GM06990 (cell line): ENCODE measurements around the gene PGGHG.

Experiments used
- DNase-seq: peaks from one replicate; pipeline ENCODE4 v3.0.0-alpha.2; 2011; ENCODE audit not compliant: insufficient read length; ENCODE audit errors: extremely low read depth
- H3K27me3 ChIP-seq: replicated peaks from 2 replicates; pipeline ENCODE4 v1.6.0; 2011; ENCODE audit warnings: low read length; ENCODE audit not compliant: control insufficient read depth, insufficient read depth
- H3K36me3 ChIP-seq: 2 replicates; pipeline ENCODE4 v1.5.1; 2011; ENCODE audit warnings: low read length; ENCODE audit not compliant: control insufficient read depth, insufficient read depth
- H3K4me3 ChIP-seq: replicated peaks from 2 replicates; pipeline ENCODE4 v1.5.1; 2011; ENCODE audit warnings: low read depth, mild to moderate bottlenecking, control low read depth, low read length
- CTCF ChIP-seq: IDR thresholded peaks from 2 replicates; pipeline ENCODE4 v1.5.1; 2011; ENCODE audit warnings: low read length, control low read depth, mild to moderate bottlenecking, inconsistent platforms; ENCODE audit not compliant: insufficient read depth, poor library complexity, severe bottlenecking

PGGHG gene

GRCh38 chr11:278001-278951 lies 10.7 kb upstream of the PGGHG start, which contains the start of gene NLRP6:
Gene NLRP6, plus strand, starts transcription at chr11:278407. Its CDS starts 163 bp downstream, at chr11:278570.
- no peak for DNase-seq
- H3K36me3 ChIP-seq, result no peaks in the 10 kb centered on the region
- H3K27me3 ChIP-seq, result peaks cover 2% of the 10 kb centered on the region; the same call in 1 of the 2 replicates
- TF ChIP-seq CTCF, result no peak
- H3K4me3 ChIP-seq, result no peak within 1 kb of the TSS

- peaks cover 2% of the 10 kb centered on the region; the same call in 1 of the 2 replicates for H3K27me3 ChIP-seq
- H3K36me3 ChIP-seq, result no peaks in the 10 kb centered on the region
- no peak overlapping the region for H3K4me3 ChIP-seq
- no peak for DNase-seq
- no peak for TF ChIP-seq CTCF
Measured at GRCh38 chr11:279040-279965, 9.6 kb upstream of the PGGHG start.

GRCh38 chr11:279966-280705 lies 8.8 kb upstream of the PGGHG start:
- Histone ChIP-seq H3K4me3 (no peak overlapping the region), H3K27me3 (peaks cover 2% of the 10 kb centered on the region; the same call in 1 of the 2 replicates), H3K36me3 (no peaks in the 10 kb centered on the region)
- DNase-seq, result no peak
- TF ChIP-seq CTCF, result no peak

- H3K4me3 ChIP-seq, result no peak overlapping the region
- TF ChIP-seq CTCF, result no peak
- peaks cover 2% of the 10 kb centered on the region; the same call in 1 of the 2 replicates for H3K27me3 ChIP-seq
- no peaks in the 10 kb centered on the region for H3K36me3 ChIP-seq
- no peak for DNase-seq
Measured at GRCh38 chr11:280706-281485, 8.0 kb upstream of the PGGHG start.
